Superior temporal gyrus (tissue), 1 donor: Measurements from ENCODE around the gene PDIA2.
"Not testable (repeated sequence)": the region's sequence is repeated elsewhere in the genome, so short reads cannot be mapped to it uniquely, and the experiment has no call there.

Source experiments
- DNase-seq: peaks from one replicate; pipeline ENCODE4 v3.0.0-alpha.2; 2016; ENCODE audit errors: extremely low spot score

PDIA2 gene

GRCh38 chr16:330741-331140 lies 47.8 kb downstream of the PDIA2 start:
- DNase-seq, result no peak

GRCh38 chr16:331181-331814 lies 48.3 kb downstream of the PDIA2 start:
- DNase-seq, result not testable (repeated sequence)

GRCh38 chr16:333406-334094 lies 50.6 kb downstream of the PDIA2 start:
- DNase-seq, result no peak

- DNase-seq, result not testable (repeated sequence)
Measured at GRCh38 chr16:334164-334832, 51.3 kb downstream of the PDIA2 start.

- not testable (repeated sequence) for DNase-seq
Measured at GRCh38 chr16:334861-335632, 52.1 kb downstream of the PDIA2 start.

- DNase-seq, result no peak
Measured at GRCh38 chr16:336269-336668, 53.3 kb downstream of the PDIA2 start.
